Retinal pigment epithelial cell (primary cell): Measurements from ENCODE around the gene DNAJC8.

Experiments used
- DNase-seq: peaks from one replicate; pipeline ENCODE4 v3.0.0-alpha.2; 2010; ENCODE audit warnings: low read depth
- H3K4me3 ChIP-seq: 2 replicates; pipeline ENCODE4 v1.5.1; 2011; ENCODE audit warnings: mild to moderate bottlenecking, low read length, control low read depth, moderate library complexity
- TF ChIP-seq, protein P1 (sequence below): conservative IDR thresholded peaks from 2 replicates; pipeline ENCODE4 v1.5.1; 2011; ENCODE audit warnings: low read depth, low read length, control low read depth, inconsistent platforms

The DNAJC8 gene

DNA sequence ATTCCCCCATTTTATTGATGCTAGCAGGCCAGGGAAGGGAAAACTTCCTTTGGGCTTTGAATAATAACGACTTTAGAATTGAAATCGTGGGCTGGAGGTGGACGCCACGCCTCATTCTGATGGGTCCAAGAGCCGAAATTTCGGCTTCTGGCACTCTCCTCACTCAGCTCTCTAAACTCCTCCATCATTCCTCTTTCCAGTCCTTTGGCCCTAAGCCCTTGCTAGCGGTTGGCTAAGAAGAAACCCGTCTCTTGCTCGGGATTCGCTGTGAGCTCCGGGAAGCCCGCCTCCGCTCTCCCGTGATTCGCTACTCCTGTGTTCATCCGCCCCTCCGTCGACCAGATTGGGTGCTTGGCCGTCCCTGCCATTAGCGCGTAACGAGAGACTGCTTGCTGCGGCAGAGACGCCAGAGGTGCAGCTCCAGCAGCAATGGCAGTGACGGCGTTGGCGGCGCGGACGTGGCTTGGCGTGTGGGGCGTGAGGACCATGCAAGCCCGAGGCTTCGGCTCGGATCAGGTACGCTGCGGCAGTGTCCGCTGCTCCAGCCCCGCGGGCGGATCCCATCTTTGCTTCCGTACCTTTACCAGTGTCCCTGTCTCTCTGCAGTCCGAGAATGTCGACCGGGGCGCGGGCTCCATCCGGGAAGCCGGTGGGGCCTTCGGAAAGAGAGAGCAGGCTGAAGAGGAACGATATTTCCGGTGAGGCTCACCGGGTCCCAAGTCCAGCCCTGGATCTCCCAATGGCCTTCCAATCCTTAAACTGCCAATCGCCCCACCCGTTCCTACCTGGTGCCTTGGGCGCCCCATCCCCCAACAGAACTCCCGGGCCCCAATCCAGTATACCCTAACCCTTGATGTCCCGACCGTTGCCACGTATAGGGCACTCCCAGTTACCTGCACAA is 3.2 kb upstream of the DNAJC8 start, which contains the start of gene ATP5IF1:
Gene ATP5IF1 (plus strand): TSS at position 370 of the 901 bp plus-strand sequence. CDS start 60 bp downstream, at position 430.
- peak; percentile 93 for DNase-seq
- TF ChIP-seq, protein P1, sequence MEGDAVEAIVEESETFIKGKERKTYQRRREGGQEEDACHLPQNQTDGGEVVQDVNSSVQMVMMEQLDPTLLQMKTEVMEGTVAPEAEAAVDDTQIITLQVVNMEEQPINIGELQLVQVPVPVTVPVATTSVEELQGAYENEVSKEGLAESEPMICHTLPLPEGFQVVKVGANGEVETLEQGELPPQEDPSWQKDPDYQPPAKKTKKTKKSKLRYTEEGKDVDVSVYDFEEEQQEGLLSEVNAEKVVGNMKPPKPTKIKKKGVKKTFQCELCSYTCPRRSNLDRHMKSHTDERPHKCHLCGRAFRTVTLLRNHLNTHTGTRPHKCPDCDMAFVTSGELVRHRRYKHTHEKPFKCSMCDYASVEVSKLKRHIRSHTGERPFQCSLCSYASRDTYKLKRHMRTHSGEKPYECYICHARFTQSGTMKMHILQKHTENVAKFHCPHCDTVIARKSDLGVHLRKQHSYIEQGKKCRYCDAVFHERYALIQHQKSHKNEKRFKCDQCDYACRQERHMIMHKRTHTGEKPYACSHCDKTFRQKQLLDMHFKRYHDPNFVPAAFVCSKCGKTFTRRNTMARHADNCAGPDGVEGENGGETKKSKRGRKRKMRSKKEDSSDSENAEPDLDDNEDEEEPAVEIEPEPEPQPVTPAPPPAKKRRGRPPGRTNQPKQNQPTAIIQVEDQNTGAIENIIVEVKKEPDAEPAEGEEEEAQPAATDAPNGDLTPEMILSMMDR: no peak
- H3K4me3 ChIP-seq: peak within 1 kb of the TSS; percentile 98

DNA sequence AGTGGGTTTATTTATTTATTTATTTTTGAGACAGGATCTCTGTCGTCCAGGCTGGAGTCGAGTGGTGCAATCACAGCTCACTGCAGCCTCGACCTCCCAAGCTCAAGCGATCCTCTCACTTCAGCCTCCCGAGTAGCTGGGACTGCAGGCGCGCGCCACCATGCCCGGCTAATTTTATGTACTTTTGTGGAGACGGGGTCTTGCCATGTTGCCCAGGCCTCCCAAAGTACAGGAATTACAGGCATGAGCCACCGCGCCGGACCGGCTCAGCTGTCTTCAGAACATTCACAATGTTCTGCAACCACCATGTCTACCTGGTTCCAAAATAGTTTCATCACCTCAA is 406 bp upstream of the DNAJC8 start:
- TF ChIP-seq, protein P1: no peak

DNA sequence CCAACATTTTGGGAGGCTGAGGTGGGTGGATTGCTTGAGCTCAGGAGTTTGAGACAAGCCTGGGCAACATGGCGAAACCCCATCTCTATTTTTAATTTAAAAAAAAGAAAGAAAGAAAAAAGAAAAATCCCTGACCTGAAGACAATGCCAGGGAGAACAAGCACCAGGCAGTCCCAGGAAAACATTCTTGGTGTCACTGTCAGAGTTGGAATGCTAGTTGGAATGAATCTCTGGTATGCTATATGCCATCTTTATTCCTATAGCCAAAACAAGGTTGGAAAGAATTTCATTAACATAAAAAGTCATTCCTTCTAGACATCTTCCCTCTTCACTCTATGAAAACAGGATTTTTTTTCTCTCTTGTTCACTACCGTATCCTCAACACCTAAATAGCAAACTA is 2.8 kb downstream of the DNAJC8 start:
- DNase-seq: no peak
- no peak overlapping the region for H3K4me3 ChIP-seq
- TF ChIP-seq, protein P1: no peak

More for the DNA sequence above, 406 bp upstream of the DNAJC8 start:
- peak overlapping the region; percentile 89 for H3K4me3 ChIP-seq
- no peak for DNase-seq

DNA sequence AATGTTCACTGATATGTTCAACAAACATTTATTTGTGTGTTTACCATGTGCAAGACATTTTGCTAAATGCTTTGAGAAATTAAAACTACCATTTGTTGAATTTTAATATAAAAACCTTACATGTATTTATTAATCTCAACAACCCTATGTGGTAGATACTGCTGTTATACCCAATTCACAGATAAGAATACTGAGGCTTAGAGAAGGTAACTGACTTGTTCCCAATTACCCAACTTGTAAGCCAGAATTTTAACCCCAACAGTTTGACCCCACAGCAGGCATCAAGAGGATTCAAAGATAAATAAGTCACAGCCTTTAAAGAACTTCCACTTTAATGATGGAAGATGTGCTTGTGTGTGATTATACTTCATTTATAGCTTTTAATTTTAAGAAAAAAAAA is 3.7 kb downstream of the DNAJC8 start:
- no peak overlapping the region for H3K4me3 ChIP-seq
- TF ChIP-seq, protein P1: no peak
- no peak for DNase-seq

DNA sequence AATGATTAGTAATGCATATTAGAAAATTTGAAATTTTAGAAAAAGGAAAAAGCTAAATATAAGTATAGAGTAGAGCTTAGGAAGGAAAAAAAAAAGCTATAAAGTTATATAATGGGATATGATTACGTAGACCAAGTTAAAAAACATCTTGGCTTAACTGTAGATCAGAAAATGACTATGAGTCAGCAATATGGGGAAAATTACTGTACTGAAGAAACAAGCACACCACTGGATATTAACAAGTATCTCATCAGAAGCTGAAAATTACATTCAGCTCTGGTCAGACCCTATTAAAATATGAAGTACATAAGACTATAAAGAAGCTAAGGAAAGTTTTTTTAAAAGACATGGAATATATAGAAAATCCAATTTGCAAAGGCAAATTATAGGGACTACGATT is 19.5 kb downstream of the DNAJC8 start:
- TF ChIP-seq, protein P1: no peak
- no peak for DNase-seq
- no peak overlapping the region for H3K4me3 ChIP-seq

DNA sequence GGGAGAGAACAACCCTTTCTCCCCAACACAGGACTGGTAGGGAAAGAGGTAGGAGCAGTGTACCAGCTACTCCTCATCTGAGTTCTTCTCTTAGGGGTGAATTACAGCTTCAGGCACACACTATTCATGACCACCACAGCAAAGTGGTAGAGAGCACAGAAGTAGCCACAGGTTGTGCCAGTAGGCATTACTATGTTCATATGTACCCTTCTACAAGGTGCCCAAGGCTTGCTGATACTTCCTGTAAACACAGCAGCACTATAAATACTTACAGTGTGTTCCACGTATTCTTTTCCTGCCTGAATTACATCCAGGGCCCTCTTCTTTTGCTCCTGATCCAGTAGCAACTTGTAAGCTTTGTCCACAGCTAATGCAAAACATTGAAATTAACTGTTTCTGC is 23.1 kb downstream of the DNAJC8 start:
- no peak overlapping the region for H3K4me3 ChIP-seq
- no peak for DNase-seq
- TF ChIP-seq, protein P1: no peak

DNA sequence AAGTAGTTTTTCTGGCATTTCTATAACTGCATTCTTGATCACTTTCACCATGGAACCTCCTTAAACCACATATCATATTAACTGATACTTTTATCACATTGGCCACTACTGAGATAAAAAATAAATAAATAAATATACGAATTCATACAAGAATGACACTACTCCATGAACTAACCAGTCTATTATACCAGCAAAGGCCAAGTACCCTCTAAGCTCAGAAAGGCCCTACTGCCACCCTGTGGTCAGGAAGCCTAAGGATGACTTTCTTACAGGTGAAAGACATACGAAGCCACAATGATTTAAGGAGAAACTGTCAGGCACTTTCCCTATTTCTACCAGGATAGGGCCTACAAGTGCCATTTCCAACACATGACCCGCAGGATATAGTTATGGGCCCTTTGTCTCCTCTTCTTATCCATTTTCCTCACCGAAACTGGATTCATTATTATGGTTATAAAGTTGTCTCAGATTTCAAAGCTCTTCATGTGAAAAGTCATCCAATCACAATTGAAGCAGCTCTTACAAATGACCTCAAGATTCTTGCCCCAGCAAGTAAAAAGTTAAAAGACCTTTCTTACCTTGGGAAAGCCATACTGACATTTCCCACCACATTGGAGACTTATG is 23.9 kb downstream of the DNAJC8 start:
- no peak overlapping the region for H3K4me3 ChIP-seq
- TF ChIP-seq, protein P1: peak; percentile 81
- DNase-seq: peak; percentile 18
